Neutrophil (primary cell): ENCODE results near the gene BUD23.

Source experiments
- H3K27ac ChIP-seq: fragments of 200-600 bp; sonication (generic); 2 replicates; pipeline ENCODE4 v1.5.1; 2016; ENCODE audit warnings: mild to moderate bottlenecking, moderate library complexity
- H3K27me3 ChIP-seq: fragments of 200-600 bp; sonication (generic); 2 replicates; pipeline ENCODE4 v1.6.0; 2016; ENCODE audit warnings: mild to moderate bottlenecking
- H3K36me3 ChIP-seq: fragments of 200-600 bp; sonication (generic); 2 replicates; pipeline ENCODE4 v1.5.1; 2017
- H3K4me1 ChIP-seq, 2 experiments: fragments of 200-600 bp in 1 of 2; sonication (generic) in 1 of 2; 1 replicate in 1 of 2; 2 replicates in 1 of 2; pipeline versions ENCODE4 v1.5.1 to v1.6.1; 2013 to 2016; ENCODE audit warnings: low read depth in 1 of 2, low read length in 1 of 2, mild to moderate bottlenecking in 1 of 2, moderate library complexity in 1 of 2; ENCODE audit not compliant: control insufficient read depth in 1 of 2, insufficient read depth in 1 of 2
- H3K4me3 ChIP-seq, 2 experiments: fragments of 200-600 bp in 1 of 2; sonication (generic) in 1 of 2; 1 replicate in 1 of 2; 2 replicates in 1 of 2; pipeline ENCODE4 v1.5.1; 2013 to 2016; ENCODE audit warnings: low read depth in 1 of 2, low read length in 1 of 2, mild to moderate bottlenecking in 1 of 2, moderate library complexity in 1 of 2
- H3K9me3 ChIP-seq: fragments of 200-600 bp; sonication (generic); 2 replicates; pipeline ENCODE4 v1.5.1; 2016
- TF ChIP-seq, protein P1 (sequence below): fragments of 200-600 bp; sonication (generic); IDR thresholded peaks from 2 replicates; pipeline ENCODE4 v1.5.1; 2016; ENCODE audit warnings: antibody characterized with exemption

The BUD23 gene

DNA sequence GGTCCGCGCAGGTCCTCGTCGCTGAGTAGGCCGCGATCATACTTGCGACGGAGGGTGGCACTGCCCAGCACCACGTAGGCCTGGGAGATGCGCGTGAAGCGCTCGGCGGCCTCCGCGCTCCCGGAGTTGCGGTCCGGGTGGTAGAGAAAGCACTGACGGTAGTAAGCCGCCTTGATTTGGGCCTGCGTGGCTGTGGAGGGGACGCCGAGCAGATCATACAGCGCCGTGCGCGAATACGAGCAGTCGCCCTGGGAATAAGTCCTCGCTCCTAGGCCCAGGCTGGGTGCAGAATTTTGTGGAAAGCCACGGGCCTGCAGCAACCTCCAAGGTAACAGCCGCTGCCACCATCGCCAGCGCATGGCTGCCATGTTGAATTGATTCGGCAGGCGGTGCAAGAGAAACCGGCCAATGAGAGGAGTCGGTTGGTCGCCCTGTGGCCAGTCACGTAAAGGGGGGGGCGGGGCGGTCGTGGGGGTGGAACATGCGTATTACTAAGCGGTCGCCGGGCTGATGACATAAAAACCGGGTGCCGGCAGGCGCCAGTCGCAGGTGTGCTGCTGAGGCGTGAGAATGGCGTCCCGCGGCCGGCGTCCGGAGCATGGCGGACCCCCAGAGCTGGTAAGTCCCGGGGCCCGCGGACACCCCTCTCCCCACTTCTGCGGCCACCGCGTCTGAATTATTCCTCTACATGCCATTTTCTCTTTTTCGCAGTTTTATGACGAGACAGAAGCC, at the start of gene BUD23, which contains the start of gene DNAJC30:
Gene BUD23 (plus strand): TSS at position 542 of the 732 bp plus-strand sequence. CDS start 29 bp downstream, at position 571.
Gene DNAJC30 (minus strand): TSS at position 398 of the 732 bp plus-strand sequence. CDS start 30 bp downstream, at position 368.
- H3K27ac ChIP-seq, result peak within 1 kb of the TSS; percentile 67
- TF ChIP-seq, protein P1, sequence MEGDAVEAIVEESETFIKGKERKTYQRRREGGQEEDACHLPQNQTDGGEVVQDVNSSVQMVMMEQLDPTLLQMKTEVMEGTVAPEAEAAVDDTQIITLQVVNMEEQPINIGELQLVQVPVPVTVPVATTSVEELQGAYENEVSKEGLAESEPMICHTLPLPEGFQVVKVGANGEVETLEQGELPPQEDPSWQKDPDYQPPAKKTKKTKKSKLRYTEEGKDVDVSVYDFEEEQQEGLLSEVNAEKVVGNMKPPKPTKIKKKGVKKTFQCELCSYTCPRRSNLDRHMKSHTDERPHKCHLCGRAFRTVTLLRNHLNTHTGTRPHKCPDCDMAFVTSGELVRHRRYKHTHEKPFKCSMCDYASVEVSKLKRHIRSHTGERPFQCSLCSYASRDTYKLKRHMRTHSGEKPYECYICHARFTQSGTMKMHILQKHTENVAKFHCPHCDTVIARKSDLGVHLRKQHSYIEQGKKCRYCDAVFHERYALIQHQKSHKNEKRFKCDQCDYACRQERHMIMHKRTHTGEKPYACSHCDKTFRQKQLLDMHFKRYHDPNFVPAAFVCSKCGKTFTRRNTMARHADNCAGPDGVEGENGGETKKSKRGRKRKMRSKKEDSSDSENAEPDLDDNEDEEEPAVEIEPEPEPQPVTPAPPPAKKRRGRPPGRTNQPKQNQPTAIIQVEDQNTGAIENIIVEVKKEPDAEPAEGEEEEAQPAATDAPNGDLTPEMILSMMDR, result peak; percentile 58
- no peaks in the 10 kb centered on the region for H3K27me3 ChIP-seq
- peaks cover 11% of the 10 kb centered on the region for H3K36me3 ChIP-seq
- no peaks in the 10 kb centered on the region for H3K9me3 ChIP-seq
- peaks cover 17 to 20% of the 10 kb centered on the region in 2 experiments for H3K4me1 ChIP-seq
- H3K4me3 ChIP-seq, result peak within 1 kb of the TSS; percentile 93 to 99

DNA sequence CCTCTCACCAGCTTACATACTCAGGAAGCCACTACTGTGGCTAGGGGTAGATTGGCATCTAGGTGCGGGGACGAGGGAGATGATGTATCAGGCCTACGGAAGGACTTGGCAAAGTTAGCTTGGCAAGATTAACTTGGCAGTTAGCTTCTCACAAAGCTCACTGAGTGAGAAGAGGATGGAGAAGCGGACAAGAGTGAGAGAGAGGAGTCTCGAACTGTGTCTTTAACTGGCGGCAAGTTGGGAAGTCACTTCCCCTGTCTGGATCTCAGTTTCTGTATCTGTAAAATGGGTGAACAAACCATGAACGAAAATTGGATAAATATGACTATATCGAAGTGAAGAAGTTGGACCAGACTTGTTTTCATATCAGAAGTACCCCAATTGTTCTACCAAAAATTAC, 49.6 kb upstream of the BUD23 start:
- no peaks in the 10 kb centered on the region for H3K4me1 ChIP-seq
- no peaks in the 10 kb centered on the region for H3K36me3 ChIP-seq
- TF ChIP-seq, protein P1, result no peak
- H3K27ac ChIP-seq, result no peak overlapping the region
- peaks cover 59% of the 10 kb centered on the region for H3K27me3 ChIP-seq
- H3K4me3 ChIP-seq, result no peak overlapping the region
- H3K9me3 ChIP-seq, result no peaks in the 10 kb centered on the region

DNA sequence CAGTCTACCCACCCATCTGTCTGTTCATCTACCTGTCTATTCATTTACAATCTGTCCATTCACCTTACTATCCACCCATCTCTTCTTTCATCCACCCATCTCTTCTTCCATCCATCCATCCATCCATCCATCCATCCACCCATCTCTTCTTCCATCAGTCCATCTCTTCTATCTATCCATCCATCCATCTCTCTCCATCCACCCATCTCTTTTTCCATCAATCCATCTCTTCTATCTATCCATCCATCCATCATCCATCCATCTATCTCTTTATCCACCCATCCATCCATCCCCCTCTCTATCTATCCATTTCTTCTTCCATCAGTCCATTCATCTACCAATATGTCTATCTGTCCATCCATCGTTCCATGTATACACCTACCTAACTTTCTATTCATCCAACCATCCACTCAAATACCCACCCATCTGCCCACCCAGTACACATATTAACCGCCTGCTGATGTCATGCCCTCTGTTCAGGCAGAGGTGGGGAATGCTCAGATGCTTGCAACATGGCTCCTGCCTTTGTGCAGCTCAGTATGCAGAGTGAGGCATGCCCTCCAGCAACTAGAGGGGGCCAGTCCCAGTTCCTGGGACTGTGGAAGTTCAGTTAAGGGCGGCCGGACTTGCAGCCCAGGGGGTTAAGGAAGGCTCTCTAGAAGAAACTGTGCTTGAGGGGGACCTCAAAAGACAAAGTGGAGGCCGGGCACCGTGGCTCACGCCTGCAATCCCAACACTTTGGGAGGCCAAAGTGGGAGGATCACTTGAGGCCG, 47.8 kb upstream of the BUD23 start:
- Histone ChIP-seq H3K27me3 (peaks cover 46% of the 10 kb centered on the region), H3K36me3 (no peaks in the 10 kb centered on the region), H3K27ac (no peak overlapping the region), H3K9me3 (no peaks in the 10 kb centered on the region), H3K4me1 (no peaks in the 10 kb centered on the region), H3K4me3 (no peak overlapping the region)
- TF ChIP-seq, protein P1, result no peak

DNA sequence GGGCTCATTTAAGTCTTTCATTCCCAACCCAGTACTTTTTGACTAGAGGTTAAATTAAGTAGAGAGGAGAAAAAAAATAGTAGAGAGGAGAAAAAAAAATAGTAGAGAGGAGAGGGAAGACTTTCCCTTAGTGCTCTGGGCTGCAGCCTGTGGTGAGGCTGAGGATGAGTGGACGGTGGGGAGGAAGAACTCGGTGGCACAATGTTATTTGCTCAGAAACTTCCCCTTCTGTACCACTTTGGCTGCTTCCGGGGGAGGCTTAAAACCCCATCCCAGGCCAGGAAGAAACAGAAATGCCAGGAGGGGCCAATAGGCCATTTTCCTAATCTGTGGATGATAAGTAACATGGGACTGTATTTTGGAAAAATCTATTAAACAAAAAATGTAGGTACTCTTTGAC, 44.5 kb upstream of the BUD23 start:
- H3K36me3 ChIP-seq, result no peaks in the 10 kb centered on the region
- peaks cover 32% of the 10 kb centered on the region for H3K27me3 ChIP-seq
- no peak overlapping the region for H3K27ac ChIP-seq
- no peak overlapping the region for H3K4me3 ChIP-seq
- TF ChIP-seq, protein P1, result no peak
- peaks cover 13% of the 10 kb centered on the region for H3K9me3 ChIP-seq
- H3K4me1 ChIP-seq, result no peaks in the 10 kb centered on the region

GRCh38 chr7:73642834-73643233, 40.6 kb upstream of the BUD23 start:
- no peak overlapping the region for H3K4me3 ChIP-seq
- H3K9me3 ChIP-seq, result peaks cover 13% of the 10 kb centered on the region
- H3K36me3 ChIP-seq, result no peaks in the 10 kb centered on the region
- H3K27ac ChIP-seq, result no peak overlapping the region
- peaks cover 53% of the 10 kb centered on the region for H3K27me3 ChIP-seq
- TF ChIP-seq, protein P1, result no peak
- H3K4me1 ChIP-seq, result no peaks in the 10 kb centered on the region
